Peyer's patch (tissue), 4 donors: Measurements from ENCODE around the gene RHOXF2.

ENCODE experiments used
- CTCF ChIP-seq, 6 experiments: fragments of 450-650 bp in 4 of 6; fragments of 200-600 bp in 2 of 6; sonication (generic) in 1 of 6; IDR thresholded peaks; one replicate each; pipeline ENCODE4 v1.5.1; 2017 to 2019; ENCODE audit warnings: antibody characterized with exemption in 6 of 6, mild to moderate bottlenecking in 3 of 6, moderate library complexity in 1 of 6
- POLR2A ChIP-seq, 2 donors: fragments of 450-650 bp; IDR thresholded peaks; one replicate each; pipeline ENCODE4 v1.5.1; 2017; ENCODE audit warnings: antibody characterized with exemption in 2 of 2, mild to moderate bottlenecking in 2 of 2, moderate library complexity in 2 of 2

DNA sequence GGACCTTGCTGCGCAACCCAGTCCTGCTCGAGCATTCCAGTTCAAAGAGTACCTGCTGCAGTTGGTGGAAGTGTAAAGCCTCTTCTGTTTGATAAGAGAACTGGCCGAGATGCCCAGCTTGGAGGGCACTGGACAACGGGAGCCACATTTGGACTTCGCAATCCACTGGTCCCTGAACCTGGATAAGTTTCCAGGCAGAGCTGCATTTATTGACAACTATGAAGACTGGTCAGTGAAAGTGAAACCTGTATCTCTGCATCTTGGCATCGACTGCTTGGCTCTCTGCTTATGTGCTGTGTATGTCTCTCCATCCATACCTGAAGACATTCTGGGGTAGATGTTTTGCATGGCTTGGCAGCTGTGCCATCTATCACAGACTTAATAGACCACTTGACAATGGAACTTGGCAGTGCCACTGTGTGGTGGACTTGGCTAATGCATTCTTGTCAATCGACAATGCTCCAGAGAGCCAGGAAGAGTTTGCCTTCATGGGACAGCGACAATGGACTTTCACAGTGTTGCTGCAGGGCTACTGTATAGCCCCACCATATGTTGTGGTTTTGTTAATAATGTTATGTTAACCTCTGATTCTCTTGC lies 48.7 kb downstream of the RHOXF2 start:
- TF ChIP-seq CTCF (IDR thresholded peaks at IDR 0.05) (no peak), POLR2A (IDR thresholded peaks at IDR 0.05) (no peak)
